A172 (cell line): ENCODE data around the gene FBXL22. TPM values are rescaled to one million over a fixed set of nuclear protein-coding genes. Genes with fewer than 3 reads are reported as not detected.

ENCODE experiments used
- DNase-seq: peaks from one replicate; pipeline ENCODE4 v3.0.0-alpha.2; 2015; ENCODE audit warnings: low spot score
- total RNA-seq: library from RNA; depleted of rRNA; stranded (reverse); fragments of >200 nt; shearing (Covaris generic); gene quantifications from 2 replicates; pipeline ENCODE4 v1.2.3, GENCODE V29; 2014; rRNA removed

FBXL22 gene, protein sequence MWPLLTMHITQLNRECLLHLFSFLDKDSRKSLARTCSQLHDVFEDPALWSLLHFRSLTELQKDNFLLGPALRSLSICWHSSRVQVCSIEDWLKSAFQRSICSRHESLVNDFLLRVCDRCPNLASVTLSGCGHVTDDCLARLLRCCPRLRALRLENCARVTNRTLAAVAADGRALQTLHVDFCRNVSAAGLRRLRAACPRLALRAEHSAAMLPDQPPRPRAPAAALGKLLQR
- not detected in 2 replicates for total RNA-seq

DNA sequence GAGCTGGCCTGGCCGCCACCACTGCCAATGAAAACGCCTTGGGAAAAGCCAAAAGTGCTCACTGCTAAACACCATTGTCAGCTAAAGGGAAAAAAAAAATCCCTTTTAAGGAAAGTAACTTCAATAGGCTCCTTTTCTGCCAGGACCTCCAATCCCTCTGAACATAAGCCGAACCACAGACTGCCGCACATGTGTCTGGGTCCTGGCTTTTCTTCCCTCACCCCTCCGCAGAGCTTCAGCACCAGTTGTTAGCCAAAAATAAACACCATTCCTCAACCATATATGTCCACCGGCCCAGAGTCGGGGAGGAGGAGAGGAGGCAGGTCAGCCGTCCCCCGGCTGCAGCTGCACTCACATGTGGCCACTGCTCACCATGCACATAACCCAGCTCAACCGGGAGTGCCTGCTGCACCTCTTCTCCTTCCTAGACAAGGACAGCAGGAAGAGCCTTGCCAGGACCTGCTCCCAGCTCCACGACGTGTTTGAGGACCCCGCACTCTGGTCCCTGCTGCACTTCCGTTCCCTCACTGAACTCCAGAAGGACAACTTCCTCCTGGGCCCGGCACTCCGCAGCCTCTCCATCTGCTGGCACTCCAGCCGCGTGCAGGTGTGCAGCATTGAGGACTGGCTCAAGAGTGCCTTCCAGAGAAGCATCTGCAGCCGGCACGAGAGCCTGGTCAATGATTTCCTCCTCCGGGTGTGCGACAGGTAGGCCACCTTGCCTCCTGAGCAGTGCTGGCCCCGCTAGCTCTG is at the start of gene FBXL22:
TSS of gene FBXL22 (plus strand) at position 350 of the 753 bp plus-strand sequence. CDS start at position 356, 6 bp downstream.
- no peak for DNase-seq

DNA sequence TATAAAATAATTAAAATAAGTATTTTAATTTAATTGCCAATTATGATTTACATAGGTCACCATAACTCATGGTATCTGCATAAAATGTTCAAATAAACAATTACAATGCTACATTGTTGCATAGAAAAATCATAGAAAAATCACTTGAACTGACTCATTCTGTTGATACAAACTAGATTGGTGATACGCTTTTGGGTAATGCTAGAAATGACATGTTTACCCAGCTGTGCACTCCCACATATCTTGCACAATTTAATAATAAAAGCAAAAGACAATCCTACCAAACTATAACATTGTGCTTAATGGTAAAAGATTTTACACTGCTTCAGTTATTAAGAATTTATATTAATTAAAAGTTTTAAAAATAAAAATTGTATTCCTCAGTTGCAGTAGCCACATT is 45.8 kb upstream of the FBXL22 start:
- DNase-seq, result no peak

DNA sequence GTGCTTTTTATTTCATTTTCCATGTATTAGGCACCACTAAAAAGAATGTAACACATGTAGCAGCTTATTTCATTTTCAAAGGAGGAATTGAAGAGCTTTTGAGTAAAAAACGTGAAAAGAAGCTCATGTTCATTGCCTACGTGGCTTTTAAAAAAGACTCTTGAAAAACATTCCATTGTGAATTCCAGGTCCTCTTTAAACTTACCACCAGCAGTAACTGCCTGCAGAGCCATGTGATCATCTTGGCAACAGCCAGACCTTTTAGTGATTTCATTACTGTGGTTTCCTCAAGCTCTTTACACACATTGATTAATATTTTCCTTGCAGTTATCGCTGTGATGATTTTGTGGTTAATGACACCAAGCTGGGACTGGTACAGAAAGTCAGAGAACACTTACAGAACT is 43.8 kb upstream of the FBXL22 start:
- DNase-seq, result peak; percentile 74

DNA sequence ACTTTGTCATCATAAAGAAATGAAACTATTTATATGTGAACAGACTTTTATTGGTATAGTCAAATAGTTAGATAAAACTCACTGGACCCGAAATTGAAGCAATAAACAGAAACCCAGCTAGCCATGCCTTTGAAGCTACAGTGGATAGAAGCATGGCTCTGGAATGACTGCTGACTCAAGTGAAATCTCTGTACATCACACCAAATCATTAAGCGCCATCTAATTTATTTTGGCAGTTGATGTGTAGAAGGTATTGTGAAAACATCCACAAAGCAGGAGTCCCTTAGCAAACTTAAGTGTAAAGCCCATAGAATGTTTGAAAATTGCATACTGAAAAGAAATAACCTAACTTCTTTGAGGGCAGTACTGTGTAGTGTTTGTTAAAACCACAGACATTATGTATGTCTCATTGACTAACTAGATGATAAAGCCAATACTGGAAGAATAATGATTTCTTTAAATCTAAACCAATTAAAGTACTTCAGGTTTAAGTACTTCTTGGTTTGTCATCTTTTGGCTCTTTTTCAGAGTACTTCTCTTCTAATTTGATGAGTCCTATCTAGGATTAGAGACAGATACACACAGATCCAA is 42.8 kb upstream of the FBXL22 start:
- DNase-seq, result no peak

DNA sequence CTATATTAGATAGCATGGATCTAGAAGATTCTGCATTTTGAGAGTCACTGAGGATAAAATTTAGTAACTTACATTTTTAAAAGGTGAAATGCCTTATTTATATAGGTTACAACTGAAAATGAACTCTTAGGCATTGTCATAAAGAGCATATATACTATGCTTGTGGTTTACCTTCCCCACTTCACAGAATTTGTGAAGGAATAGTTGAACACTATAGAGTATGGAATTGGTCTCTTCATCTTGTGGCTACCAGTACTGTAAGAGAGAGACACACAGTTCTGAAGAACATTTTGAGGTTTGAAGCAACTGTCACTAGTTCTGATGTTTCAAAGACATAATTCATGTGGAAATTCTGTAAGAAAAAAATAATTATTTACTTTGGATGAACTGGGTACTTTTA is 41.7 kb upstream of the FBXL22 start:
- no peak for DNase-seq

DNA sequence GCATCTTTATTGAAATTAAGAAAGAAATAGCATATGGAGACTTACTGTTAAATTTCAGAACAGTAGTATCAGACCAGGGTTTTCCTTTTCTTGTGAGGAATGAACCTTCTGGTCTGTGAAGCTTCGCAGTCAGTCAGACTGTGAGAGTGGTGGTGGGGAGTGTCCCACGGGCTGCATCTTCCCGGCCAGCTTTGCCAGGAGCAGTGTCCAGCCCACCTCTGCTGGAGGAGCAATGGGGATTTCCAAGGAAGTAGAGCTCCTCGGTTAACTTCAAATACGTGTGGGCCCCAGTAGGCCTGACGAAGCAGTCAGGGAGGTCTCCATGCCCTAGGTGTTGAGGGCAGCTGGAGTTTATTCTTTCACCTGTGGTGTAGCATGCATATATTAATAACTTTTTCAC is 40.9 kb upstream of the FBXL22 start:
- DNase-seq, result no peak

DNA sequence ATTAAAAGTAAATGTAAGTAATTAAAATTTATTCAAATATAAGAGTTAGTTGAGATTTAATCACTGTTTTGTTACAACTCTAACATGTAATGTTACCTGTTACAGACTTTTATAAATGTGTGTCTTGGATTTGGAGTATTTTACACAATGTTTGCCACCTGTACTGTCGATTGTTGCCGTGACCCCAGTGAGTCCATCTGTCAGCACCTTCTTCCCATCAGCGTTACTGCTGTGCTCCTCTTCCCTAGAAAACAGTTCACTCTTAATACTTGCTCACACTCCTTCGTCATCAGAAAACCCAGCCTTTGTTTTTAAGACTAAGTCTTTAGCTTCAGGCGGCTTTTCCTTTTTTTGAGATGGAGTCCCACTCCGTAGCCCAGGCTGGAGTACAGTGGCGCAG is 40.5 kb upstream of the FBXL22 start:
- no peak for DNase-seq

DNA sequence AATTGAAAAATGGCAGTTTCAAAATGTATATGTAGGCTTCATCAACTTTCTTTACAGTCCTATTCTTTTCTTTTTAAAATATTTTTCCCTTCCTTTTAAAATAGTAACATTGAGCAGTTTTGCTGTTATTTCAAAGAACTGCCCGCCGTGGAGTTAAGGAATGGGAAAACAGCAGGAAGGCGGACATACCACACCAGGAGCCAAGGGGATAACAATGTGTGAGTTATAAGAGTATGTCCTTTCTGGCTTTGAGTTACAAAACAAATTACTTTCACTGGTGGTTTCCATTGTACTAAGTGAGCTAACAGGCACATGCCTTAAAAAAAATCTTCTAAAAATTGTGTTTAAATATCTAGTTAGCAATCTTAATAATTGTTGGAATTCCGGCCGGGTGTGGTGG is 37.4 kb upstream of the FBXL22 start:
- DNase-seq, result no peak

DNA sequence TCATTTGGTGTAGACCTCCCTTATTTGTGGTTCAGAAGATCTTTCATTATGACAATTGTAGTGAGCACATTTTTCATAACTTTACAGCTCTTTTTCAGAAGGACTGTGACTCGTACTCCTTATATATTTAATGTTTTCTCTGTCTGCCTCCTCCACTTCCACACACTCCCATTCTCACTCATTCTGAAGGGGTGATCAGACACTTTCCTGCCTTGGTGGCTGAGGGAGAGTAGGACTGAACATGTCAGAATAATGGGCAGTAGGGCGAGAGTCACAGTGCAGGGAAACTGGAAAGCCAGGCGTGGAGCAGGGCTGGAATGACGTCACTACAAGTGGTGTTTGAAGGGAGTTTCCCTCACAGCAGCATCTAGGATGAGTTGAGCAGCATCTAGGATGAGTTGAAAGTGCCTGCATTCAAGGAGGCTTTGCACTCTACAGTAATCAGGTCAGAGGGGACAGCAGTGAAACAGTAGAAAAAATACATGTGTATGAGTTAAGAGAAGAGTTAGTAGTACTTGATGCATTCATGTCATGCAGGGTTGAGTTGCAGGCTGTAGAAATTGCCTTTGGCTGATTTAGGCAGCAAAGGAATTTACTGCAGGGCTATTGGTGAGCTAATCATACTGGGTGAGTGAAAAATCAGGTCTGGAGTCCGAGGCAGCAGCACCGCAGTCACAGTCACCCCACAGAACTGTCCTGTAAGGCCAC is 36.3 kb upstream of the FBXL22 start:
- no peak for DNase-seq

DNA sequence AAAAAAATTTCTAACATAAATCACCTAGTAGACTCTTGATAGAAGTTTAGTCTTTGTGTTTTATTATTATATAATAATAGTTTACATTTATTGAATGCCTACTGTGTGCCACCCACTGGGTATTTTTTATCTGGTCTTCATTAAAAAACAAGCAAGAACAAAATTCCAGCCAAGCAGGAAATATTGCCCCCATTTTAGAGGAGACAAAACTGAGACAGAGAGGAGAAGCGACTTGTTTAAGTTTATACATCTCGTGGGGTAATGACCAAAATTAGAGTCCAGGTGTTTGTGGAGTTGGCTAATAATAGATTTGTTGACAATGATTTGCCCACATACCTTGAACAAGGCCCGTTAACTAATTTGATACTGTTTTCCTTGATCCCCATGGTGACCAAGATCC is 33.1 kb upstream of the FBXL22 start:
- DNase-seq, result no peak

DNA sequence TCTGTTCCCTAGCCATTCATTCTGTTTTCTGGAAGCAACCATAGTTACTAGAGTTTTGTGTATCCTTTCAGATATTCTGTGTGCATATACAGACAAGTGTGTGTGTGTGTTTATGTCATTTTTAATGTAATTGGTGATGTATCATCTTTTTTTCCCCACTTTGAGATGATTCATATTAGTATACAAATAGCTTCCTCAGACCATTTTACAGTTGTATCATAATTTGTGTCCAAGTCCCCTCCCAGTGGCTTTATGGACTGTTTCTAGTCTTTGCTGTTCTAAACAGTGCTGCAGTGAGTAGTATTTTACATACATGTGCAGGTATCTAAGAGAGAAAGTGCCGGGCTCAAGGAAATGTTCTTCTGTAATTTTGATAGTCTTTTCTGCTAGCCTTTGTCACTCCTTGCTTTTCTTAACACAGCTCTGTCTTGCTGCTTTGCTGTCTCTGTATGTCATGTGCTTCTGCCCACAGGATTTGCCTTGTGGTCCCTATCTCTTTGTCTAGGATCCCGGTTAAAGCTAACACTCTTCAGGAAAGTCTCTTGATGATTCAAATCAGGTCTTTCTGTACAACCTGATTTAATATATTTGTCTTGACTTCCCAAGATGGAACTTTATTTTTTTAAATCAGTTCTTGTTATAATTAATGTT is 31.5 kb upstream of the FBXL22 start:
- no peak for DNase-seq

DNA sequence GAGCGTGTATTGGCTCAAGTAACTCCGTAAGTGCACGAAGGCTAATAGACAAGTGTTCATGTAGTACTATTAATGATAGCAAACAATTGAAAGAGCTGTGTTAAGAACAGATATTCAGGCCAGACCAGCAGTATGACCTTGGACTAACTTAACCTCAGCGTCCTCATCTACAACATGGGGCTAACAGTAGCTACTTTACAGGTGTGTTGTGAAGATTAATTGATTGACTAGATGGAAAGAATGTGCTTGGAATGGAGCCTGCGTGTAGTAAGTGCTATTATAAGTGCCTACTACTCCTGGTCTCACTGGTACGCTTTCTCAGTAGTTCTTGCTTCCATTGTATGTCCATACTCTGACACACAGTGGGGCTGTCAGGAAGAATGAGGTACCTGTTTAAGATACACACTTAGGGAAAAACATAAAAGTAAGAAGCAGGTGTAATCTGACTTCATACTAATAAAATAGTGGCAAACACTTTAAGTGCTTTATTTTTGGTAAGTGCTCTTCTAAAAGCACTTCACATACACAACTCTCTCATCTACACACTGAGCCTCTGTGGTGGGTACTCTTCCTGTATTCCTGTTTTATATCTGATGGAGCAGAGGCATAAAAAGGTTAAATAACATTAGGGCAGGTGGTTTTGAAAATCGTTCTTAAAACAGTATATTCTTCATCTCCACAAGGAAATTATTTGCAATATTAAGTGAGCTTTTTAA is 24.3 kb upstream of the FBXL22 start:
- no peak for DNase-seq

DNA sequence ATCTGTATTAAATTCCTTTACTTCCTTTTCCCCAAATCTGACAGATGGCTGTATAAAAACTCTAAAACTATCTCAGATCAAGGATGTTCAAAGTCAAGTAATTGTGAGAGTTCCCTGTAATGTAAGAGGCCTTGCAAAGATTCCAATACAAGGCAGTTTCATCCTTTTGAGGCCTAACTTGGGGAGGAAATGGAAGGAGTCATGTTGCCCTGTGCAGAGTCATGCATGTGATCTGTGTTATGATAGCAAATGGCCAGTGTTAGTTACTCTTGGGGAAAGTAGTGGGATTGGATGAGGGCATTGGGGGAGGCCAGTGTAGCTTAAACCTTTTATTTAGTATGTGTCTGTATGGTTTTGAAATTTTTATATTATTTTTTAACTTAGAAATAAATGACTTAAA is 23.7 kb upstream of the FBXL22 start:
- DNase-seq, result no peak

DNA sequence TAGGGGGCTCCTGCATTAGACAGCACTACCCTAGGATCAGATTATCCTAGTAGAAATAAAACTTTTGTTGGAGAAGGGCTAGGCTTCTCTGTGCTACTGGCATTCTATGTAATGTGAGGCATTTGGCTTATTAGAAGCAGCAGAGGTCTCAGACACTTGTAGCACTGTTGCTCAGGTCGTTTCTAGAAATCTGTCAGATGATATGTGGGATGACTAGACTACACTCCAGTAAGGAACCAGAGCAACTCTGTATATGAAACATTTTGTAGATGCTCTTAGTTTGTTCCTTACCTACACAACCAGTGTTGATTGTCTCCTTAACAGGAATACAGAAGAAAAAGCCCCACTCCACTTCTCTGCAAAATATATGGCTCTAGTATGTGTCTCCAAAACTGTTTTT is 21.9 kb upstream of the FBXL22 start:
- DNase-seq, result no peak

DNA sequence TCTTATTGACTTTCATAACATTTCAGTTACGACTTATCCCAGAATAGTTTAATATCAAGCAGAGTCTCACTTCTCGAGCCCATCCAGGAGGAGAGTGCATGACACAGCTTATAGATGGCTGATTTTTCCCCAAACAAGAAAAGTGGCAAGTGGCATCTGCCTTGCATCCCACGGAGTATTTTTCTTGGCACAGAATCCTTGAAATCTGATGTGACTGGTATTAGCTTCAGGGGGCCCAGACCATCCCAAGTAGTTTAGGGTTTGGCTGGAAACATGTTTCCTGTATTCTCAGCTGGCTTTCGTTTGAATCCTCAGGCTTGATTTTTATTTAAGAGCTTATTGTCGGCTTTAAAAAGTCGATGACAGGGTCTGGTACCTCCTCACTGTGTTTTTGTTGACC is 20.7 kb upstream of the FBXL22 start:
- no peak for DNase-seq

DNA sequence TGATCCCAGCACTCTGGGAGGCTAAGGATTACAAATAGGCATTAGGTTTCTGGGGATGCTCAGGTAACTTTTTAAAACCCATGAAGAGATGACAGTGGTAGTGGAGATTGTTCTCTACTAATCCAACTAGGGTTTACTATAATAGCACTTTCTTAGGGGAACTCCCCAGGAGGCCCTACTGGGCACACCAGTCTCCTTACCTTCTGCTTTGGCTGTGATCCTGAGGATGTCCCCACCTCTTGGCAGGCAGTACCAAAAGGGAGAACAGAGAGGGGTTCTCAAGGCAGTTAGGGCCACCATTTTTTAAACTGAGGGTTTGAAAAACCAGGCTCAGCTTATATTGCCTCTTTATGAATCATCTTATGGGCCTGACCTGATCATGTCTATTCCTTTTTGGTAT is 15.0 kb upstream of the FBXL22 start:
- no peak for DNase-seq

DNA sequence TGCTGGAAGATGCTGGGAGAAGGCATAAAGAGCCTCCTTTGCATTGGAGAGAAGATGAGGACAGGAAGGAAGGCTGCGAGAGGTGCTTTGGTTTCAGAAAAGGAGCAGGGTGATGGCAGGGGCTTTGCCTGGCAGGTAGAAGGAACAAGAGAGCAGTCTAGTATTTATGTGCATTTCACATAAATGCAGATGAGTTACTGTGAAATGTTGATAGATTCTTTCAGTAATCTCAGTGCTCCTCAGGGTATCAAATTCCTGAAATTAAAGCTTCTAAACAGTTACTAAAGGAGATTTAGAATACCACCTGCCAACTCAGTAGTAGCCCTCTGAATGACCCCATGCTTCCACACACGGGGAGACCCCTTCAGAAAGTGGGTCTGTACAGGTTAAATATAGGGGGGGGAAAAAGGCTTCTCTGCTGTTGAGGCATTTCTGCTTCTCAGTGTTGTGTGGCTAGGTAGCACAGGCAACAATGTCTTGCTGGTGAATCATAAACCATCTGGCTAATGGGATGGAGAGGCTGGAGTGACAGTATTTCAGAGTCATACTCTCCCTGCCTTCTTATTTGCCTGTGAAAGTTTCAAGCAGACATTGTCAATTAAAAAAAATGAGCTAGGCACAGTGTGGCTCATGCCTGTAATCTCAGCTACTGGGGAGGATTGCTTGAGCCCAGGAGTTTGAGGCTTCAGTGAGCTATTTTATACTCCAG is 14.3 kb upstream of the FBXL22 start:
- peak; percentile 34 for DNase-seq

DNA sequence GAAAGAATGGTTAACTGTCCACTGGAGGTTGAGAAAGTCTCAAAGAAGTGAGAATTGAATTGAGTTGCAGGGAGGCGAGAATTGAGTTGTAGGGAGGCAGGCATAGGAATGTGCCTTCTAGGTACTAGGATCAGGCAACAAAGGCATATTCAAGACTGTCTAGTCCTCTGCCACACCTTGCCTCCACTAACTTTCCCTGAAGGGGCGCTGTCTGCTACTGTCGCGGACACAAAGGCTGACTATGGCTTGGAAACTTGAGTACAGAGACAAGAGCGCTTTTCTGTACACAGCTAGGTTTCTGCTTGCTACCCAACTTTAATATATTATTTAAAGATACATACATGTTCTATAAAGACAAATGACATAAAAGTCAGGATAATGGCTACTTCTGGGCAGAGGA is 10.4 kb upstream of the FBXL22 start:
- DNase-seq, result no peak

DNA sequence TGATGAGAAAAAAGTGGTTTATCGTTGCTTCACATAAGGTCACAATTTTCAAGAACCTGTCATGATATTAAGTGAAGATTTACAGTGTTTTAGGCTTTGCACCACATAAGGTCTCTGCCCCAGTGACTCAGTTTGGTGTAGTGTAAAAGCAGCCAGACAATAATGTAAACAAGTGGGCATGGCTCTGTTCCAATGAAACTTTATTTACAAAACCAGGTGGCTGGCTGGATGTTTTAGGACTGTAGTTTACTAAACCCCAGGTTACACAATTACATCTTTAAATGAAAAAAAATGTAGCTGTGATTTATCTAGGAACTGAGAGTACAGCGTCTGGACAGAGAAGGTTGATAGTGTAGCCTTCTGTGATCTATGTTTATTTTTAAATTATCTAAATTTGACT is 9.7 kb upstream of the FBXL22 start:
- DNase-seq, result peak; percentile 36

DNA sequence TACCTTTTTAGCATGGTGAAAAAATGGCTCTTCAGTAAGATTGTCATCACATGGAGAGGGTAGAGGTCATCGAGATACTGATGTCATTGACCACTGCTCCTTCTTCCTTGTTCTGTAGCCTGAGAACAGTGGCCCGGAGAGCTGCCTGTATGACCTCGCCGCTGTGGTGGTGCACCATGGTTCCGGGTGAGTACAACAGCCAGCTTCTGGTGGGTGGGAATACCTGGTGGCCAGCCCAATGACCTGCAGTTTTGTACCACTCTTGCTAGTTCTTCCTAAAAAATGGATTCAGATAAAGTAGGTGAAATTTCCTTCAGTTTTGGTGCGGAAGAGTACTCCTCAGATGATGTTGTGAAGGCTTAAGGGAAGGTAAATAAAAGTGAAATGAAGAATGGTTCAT is 8.4 kb upstream of the FBXL22 start:
- no peak for DNase-seq
